HCT116 (cell line): ENCODE measurements around the gene LRRC4C. TPM values are rescaled to one million over a fixed set of nuclear protein-coding genes. Genes with fewer than 3 reads are reported as not detected.

ENCODE experiments used
- ATAC-seq: fragments of 200-7000 bp; cut with Tn5 transposase; 2 replicates; pipeline ENCODE4 v1.9.1; 2020; ENCODE audit warnings: mild to moderate bottlenecking, moderate library complexity
- BruUV-seq: library from RNA; stranded (reverse); fragments of 400-500 nt; replicated peaks from 2 replicates; lab custom pipeline; 2021; lab: Mats Ljungman, UMichigan
- CTCF ChIA-PET: fragments of 300-600 bp; sonication (Branson Sonifier 250); formaldehyde crosslinking; loops from one replicate; lab custom pipeline; 2021; ENCODE audit warnings: antibody characterized with exemption; lab: Charles Lee
- POLR2A ChIA-PET: fragments of 300-600, 350-600 bp; sonication (Branson Sonifier 250); formaldehyde crosslinking; loops from one replicate; lab custom pipeline; 2021; ENCODE audit warnings: antibody characterized with exemption; lab: Charles Lee
- RAD21 ChIA-PET, 2 experiments: fragments of 300-600 bp; sonication (Branson Sonifier 250); formaldehyde crosslinking; loops; one replicate each; lab custom pipeline; 2023; ENCODE audit warnings: low total read pairs in 2 of 2; ENCODE audit not compliant: uncharacterized antibody in 2 of 2, unreplicated experiment in 2 of 2, low non-redundant PET in 1 of 2; lab: Charles Lee
- DNase-seq: peaks from one replicate; pipeline ENCODE4 v3.0.0-alpha.2; 2010; ENCODE audit warnings: low read depth, low spot score
- H2AFZ ChIP-seq: fragments of 200-600 bp; shearing (Covaris generic), sonication (generic); 2 replicates; pipeline ENCODE4 v1.6.1; 2017; ENCODE audit warnings: low read depth, mixed run types, mixed read lengths, antibody characterized with exemption, low read length; ENCODE audit not compliant: poor library complexity, severe bottlenecking
- H3K27ac ChIP-seq: 2 replicates; pipeline ENCODE4 v1.5.1; 2012; ENCODE audit warnings: low read depth, low read length
- H3K27me3 ChIP-seq: fragments of 200-600 bp; sonication (generic); 2 replicates; pipeline ENCODE4 v1.6.1; 2016; ENCODE audit warnings: mixed run types, low read length, mixed read lengths; ENCODE audit not compliant: insufficient read depth
- H3K36me3 ChIP-seq, 2 experiments: fragments of 200-500 bp in 1 of 2; fragments of 200-600 bp in 1 of 2; sonication (Bioruptor generic) in 1 of 2; sonication (generic) in 1 of 2; 2 replicates each; pipeline versions ENCODE4 v1.5.1 to v1.6.1; 2014 to 2016; ENCODE audit warnings: low read length in 2 of 2, inconsistent platforms in 1 of 2, mixed read lengths in 1 of 2, mixed run types in 1 of 2; ENCODE audit not compliant: insufficient read depth in 2 of 2, control insufficient read depth in 1 of 2
- H3K4me1 ChIP-seq, 2 experiments: fragments of 200-600 bp in 1 of 2; sonication (generic) in 1 of 2; 2 replicates each; pipeline versions ENCODE4 v1.5.1 to v1.6.1; 2012 to 2017; ENCODE audit warnings: low read length in 2 of 2, inconsistent platforms in 1 of 2, mild to moderate bottlenecking in 1 of 2, mixed read lengths in 1 of 2, mixed run types in 1 of 2, moderate library complexity in 1 of 2; ENCODE audit not compliant: insufficient read depth in 2 of 2, control insufficient read depth in 1 of 2
- H3K4me2 ChIP-seq: fragments of 200-600 bp; sonication (generic); 2 replicates; pipeline ENCODE4 v1.6.1; 2017; ENCODE audit warnings: mixed run types, low read length, mixed read lengths
- H3K4me3 ChIP-seq, 2 experiments: fragments of 200-600 bp in 1 of 2; sonication (generic) in 1 of 2; replicated peaks in 1 of 2; 2 replicates each; pipeline ENCODE4 v1.5.1; 2011 to 2016; ENCODE audit warnings: low read length in 2 of 2, control low read depth in 1 of 2, low read depth in 1 of 2, mild to moderate bottlenecking in 1 of 2, mixed read lengths in 1 of 2, mixed run types in 1 of 2
- H3K79me2 ChIP-seq: fragments of 200-600 bp; sonication (generic); 2 replicates; pipeline ENCODE4 v1.6.1; 2017; ENCODE audit warnings: mild to moderate bottlenecking, mixed run types, low read length, moderate library complexity, mixed read lengths; ENCODE audit not compliant: insufficient read depth
- H3K9ac ChIP-seq: fragments of 200-600 bp; sonication (generic); 2 replicates; pipeline ENCODE4 v1.6.1; 2016; ENCODE audit warnings: low read length, mixed read lengths
- H3K9me2 ChIP-seq: fragments of 200-600 bp; sonication (generic), shearing (Covaris generic); 2 replicates; pipeline ENCODE4 v1.6.1; 2017; ENCODE audit warnings: mixed run types, mild to moderate bottlenecking, moderate library complexity; ENCODE audit not compliant: insufficient read depth
- H3K9me3 ChIP-seq, 2 experiments: fragments of 200-500 bp in 1 of 2; fragments of 200-600 bp in 1 of 2; sonication (Bioruptor generic) in 1 of 2; sonication (generic) in 1 of 2; 2 replicates each; pipeline ENCODE4 v1.6.1; 2014 to 2017; ENCODE audit warnings: low read length in 2 of 2, mixed read lengths in 2 of 2, inconsistent platforms in 1 of 2, low read depth in 1 of 2, mild to moderate bottlenecking in 1 of 2, mixed run types in 1 of 2, moderate library complexity in 1 of 2; ENCODE audit not compliant: control insufficient read depth in 1 of 2, insufficient read depth in 1 of 2
- H4K20me1 ChIP-seq: fragments of 200-600 bp; sonication (generic), shearing (Covaris generic); 2 replicates; pipeline ENCODE4 v1.6.1; 2017; ENCODE audit warnings: mixed run types, mild to moderate bottlenecking, moderate library complexity; ENCODE audit not compliant: insufficient read depth
- CEBPB ChIP-seq: IDR thresholded peaks from 2 replicates; pipeline ENCODE4 v1.6.1; 2012; ENCODE audit warnings: low read depth
- CTCF ChIP-seq, 3 experiments: fragments of 200-600 bp in 1 of 3; sonication (generic) in 1 of 3; IDR thresholded peaks in 2 of 3; conservative IDR thresholded peaks in 1 of 3; 2 replicates each; pipeline ENCODE4 v1.5.1; 2012 to 2017; ENCODE audit warnings: low read depth in 2 of 3, low read length in 2 of 3, antibody characterized with exemption in 1 of 3, borderline replicate concordance in 1 of 3, control low read depth in 1 of 3, mild to moderate bottlenecking in 1 of 3, mixed read lengths in 1 of 3, mixed run types in 1 of 3, moderate library complexity in 1 of 3; ENCODE audit not compliant: insufficient read depth in 1 of 3
- ELF1 ChIP-seq: IDR thresholded peaks from 2 replicates; pipeline ENCODE4 v1.6.1; 2012; ENCODE audit warnings: low read depth, borderline replicate concordance
- EZH2 ChIP-seq: fragments of 200-600 bp; sonication (generic); IDR thresholded peaks from 2 replicates; pipeline ENCODE4 v1.6.1; 2017; ENCODE audit warnings: antibody characterized with exemption, mixed run types
- EZH2phosphoT487 ChIP-seq: fragments of 200-600 bp; IDR thresholded peaks from 2 replicates; pipeline ENCODE4 v1.6.1; 2018; ENCODE audit warnings: antibody characterized with exemption, borderline replicate concordance
- FOSL1 ChIP-seq: IDR thresholded peaks from 2 replicates; pipeline ENCODE4 v1.6.1; 2012; ENCODE audit warnings: low read depth
- JUND ChIP-seq: IDR thresholded peaks from 2 replicates; pipeline ENCODE4 v1.6.1; 2012
- REST ChIP-seq: IDR thresholded peaks from 2 replicates; pipeline ENCODE4 v1.6.1; 2012; ENCODE audit warnings: low read depth
- SIN3A ChIP-seq: IDR thresholded peaks from 2 replicates; pipeline ENCODE4 v1.6.1; 2012; ENCODE audit warnings: low read depth
- intact Hi-C: fragments of 100-400 bp; cut with micrococcal nuclease; formaldehyde crosslinking; loops from 2 replicates; pipeline ENCODE4 v1.10.0; 2022
- total RNA-seq: library from RNA; stranded (reverse); gene quantifications from one replicate; pipeline ENCODE4 v1.2.1, GENCODE V29; 2021; ENCODE audit not compliant: unreplicated experiment

Gene LRRC4C
- total RNA-seq, 1 experiment from 2014 or later, result not detected

GRCh38 chr11:40425168-40425567 is 1034.3 kb downstream of the LRRC4C start:
- RAD21 ChIA-PET, result no interaction called here
- H3K4me3 ChIP-seq, result no peak overlapping the region
- CTCF ChIA-PET, result no interaction called here
- H2AFZ ChIP-seq, result no peak overlapping the region
- TF ChIP-seq FOSL1 (no peak), JUND (no peak), ELF1 (no peak), SIN3A (no peak), REST (no peak), CTCF (IDR thresholded peaks at IDR 0.05 in 2 of 3, conservative IDR thresholded peaks at IDR 0.05 in 1 of 3; ENCODE audit: borderline replicate concordance in 1 of 3, insufficient read depth in 1 of 3, low read depth in 2 of 3, low read length in 2 of 3) (no peak), EZH2phosphoT487 (no peak), CEBPB (no peak), EZH2 (no peak)
- ATAC-seq, result no peak
- DNase-seq, result no peak
- H3K79me2 ChIP-seq, result no peaks in the 10 kb centered on the region
- no peak overlapping the region for H3K4me2 ChIP-seq
- H3K36me3 ChIP-seq, result no peaks in the 10 kb centered on the region
- no peaks in the 10 kb centered on the region for H3K4me1 ChIP-seq
- H3K9ac ChIP-seq, result no peak overlapping the region
- no peaks in the 10 kb centered on the region for H3K27me3 ChIP-seq
- BruUV-seq, result no TSS peak
- intact Hi-C loops, result no loop called here
- no peaks in the 10 kb centered on the region for H4K20me1 ChIP-seq
- POLR2A ChIA-PET, result no interaction called here
- H3K9me3 ChIP-seq, result peaks cover 0 to 12% of the 10 kb centered on the region in 2 experiments; a peak in 3 of 4 replicates
- no peak overlapping the region for H3K27ac ChIP-seq
- H3K9me2 ChIP-seq, result no peaks in the 10 kb centered on the region
